HepG2 (cell line): ENCODE results near the gene LZTR1. TPM values are rescaled to one million over a fixed set of nuclear protein-coding genes. Genes with fewer than 3 reads are reported as not detected.

Experiments
- CENPT ChIP-seq: sonication (generic); formaldehyde crosslinking; IDR thresholded peaks from 2 replicates; pipeline ENCODE4 v1.8.0; 2022; ENCODE audit warnings: low read depth, mild to moderate bottlenecking, moderate library complexity, missing genetic modification reagents
- FOXK1 ChIP-seq: sonication (generic); formaldehyde crosslinking; IDR thresholded peaks from 2 replicates; pipeline ENCODE4 v1.4.0; 2020; ENCODE audit warnings: low read depth, missing genetic modification reagents, borderline replicate concordance
- FOXK2 ChIP-seq: fragments of 450-650 bp; IDR thresholded peaks from 2 replicates; pipeline ENCODE4 v1.6.1; 2016
- GATA4 ChIP-seq: sonication (generic); IDR thresholded peaks from 2 replicates; pipeline ENCODE4 v1.6.1; 2016; ENCODE audit warnings: antibody characterized with exemption, low read depth, borderline replicate concordance
- GTF2F1 ChIP-seq: fragments of 150-350 bp; IDR thresholded peaks from 2 replicates; pipeline ENCODE4 v1.6.1; 2014; ENCODE audit warnings: low read length
- MAFG ChIP-seq: sonication (generic); formaldehyde crosslinking; IDR thresholded peaks from 2 replicates; pipeline ENCODE4 v1.5.1; 2020; ENCODE audit warnings: mild to moderate bottlenecking, missing genetic modification reagents
- SIN3A ChIP-seq: IDR thresholded peaks from 2 replicates; pipeline ENCODE4 v1.6.1; 2011; ENCODE audit warnings: low read depth, mild to moderate bottlenecking, control low read depth, low read length, borderline replicate concordance
- SMAD9 ChIP-seq: sonication (generic); formaldehyde crosslinking; IDR thresholded peaks from 2 replicates; pipeline ENCODE4 v1.5.1; 2020; ENCODE audit warnings: mild to moderate bottlenecking, missing genetic modification reagents
- SNAI1 ChIP-seq: sonication (generic); formaldehyde crosslinking; IDR thresholded peaks from 2 replicates; pipeline ENCODE4 v1.5.0; 2020; ENCODE audit warnings: mild to moderate bottlenecking, missing genetic modification reagents, borderline replicate concordance
- SYNCRIP ChIP-seq: fragments of 200-400 bp; formaldehyde crosslinking; IDR thresholded peaks from 2 replicates; pipeline ENCODE4 v1.6.1; 2018; ENCODE audit warnings: mild to moderate bottlenecking, low read depth, low read length; ENCODE audit not compliant: insufficient read depth
- TEAD3 ChIP-seq: optimal IDR thresholded peaks from 2 replicates; pipeline ENCODE3; 2016; ENCODE audit warnings: borderline replicate concordance
- ZBTB42 ChIP-seq: sonication (generic); formaldehyde crosslinking; IDR thresholded peaks from 2 replicates; pipeline ENCODE4 v1.5.0; 2020; ENCODE audit warnings: mild to moderate bottlenecking, missing genetic modification reagents
- ZFP90 ChIP-seq: sonication (generic); formaldehyde crosslinking; IDR thresholded peaks from 2 replicates; pipeline ENCODE4 v1.8.0; 2022; ENCODE audit warnings: missing genetic modification reagents, mild to moderate bottlenecking, inconsistent platforms, borderline replicate concordance
- ZMYM4 ChIP-seq: sonication (generic); formaldehyde crosslinking; IDR thresholded peaks from 2 replicates; pipeline ENCODE4 v1.8.1; 2023; ENCODE audit warnings: mild to moderate bottlenecking, missing genetic modification reagents
- ZNF329 ChIP-seq: sonication (generic); formaldehyde crosslinking; IDR thresholded peaks from 2 replicates; pipeline ENCODE4 v1.9.0; 2021; ENCODE audit warnings: low read depth, mild to moderate bottlenecking, missing genetic modification reagents
- ZNF670 ChIP-seq: sonication (generic); formaldehyde crosslinking; IDR thresholded peaks from 2 replicates; pipeline ENCODE4 v1.8.0; 2022; ENCODE audit warnings: mild to moderate bottlenecking, missing genetic modification reagents, borderline replicate concordance
- ZNF724P ChIP-seq: sonication (generic); formaldehyde crosslinking; IDR thresholded peaks from 2 replicates; pipeline ENCODE4 v1.8.0; 2022; ENCODE audit warnings: missing genetic modification reagents, borderline replicate concordance
- ZNF749 ChIP-seq: sonication (generic); formaldehyde crosslinking; IDR thresholded peaks from 2 replicates; pipeline ENCODE4 v1.8.0; 2022; ENCODE audit warnings: mild to moderate bottlenecking, missing genetic modification reagents, moderate library complexity, borderline replicate concordance
- ZNF773 ChIP-seq: sonication (generic); formaldehyde crosslinking; IDR thresholded peaks from 2 replicates; pipeline ENCODE4 v1.4.0; 2020; ENCODE audit warnings: missing genetic modification reagents, borderline replicate concordance
- polyA plus RNA-seq, 8 experiments: library from polyadenylated mRNA; depleted of rRNA in 3 of 8; stranded (reverse) in 7 of 8; unstranded in 1 of 8; fragments of >200 nt; fragmentation: Illumina TruSeq in 4 of 8; extraction: Trizol in 4 of 8; gene quantifications; 2 replicates each; pipeline versions ENCODE4 v1.2.1 to v1.2.3, GENCODE V29; 2011 to 2016; ENCODE audit warnings: low read depth in 4 of 8, missing spikeins in 1 of 8, mixed read lengths in 1 of 8; ENCODE audit not compliant: insufficient read depth in 1 of 8
- total RNA-seq, 5 experiments: library from RNA; depleted of rRNA; stranded (reverse); fragments of >200 nt; fragmentation: Illumina TruSeq; extraction: Trizol; gene quantifications; 2 replicates each; pipeline ENCODE4 v1.2.3, GENCODE V29; 2016; ENCODE audit warnings: low read depth in 1 of 5
- TF ChIP-seq, protein P1 (sequence below): sonication (generic); formaldehyde crosslinking; IDR thresholded peaks from 2 replicates; pipeline ENCODE4 v1.4.0; 2020; ENCODE audit warnings: missing genetic modification reagents, borderline replicate concordance
- TF ChIP-seq, protein P2 (sequence below): sonication (generic); formaldehyde crosslinking; IDR thresholded peaks from 2 replicates; pipeline ENCODE4 v1.5.1; 2020; ENCODE audit warnings: missing genetic modification reagents, mild to moderate bottlenecking, borderline replicate concordance
- TF ChIP-seq, protein P3 (sequence below): sonication (generic); formaldehyde crosslinking; IDR thresholded peaks from 2 replicates; pipeline ENCODE4 v1.8.0; 2022; ENCODE audit warnings: low read depth, missing genetic modification reagents

LZTR1 gene
- total and polyA plus RNA-seq, 2 of the 13 experiments (the other 11 are each of a cell fraction or from before 2014, with no cell fraction given): 21.8 to 22.4 TPM

DNA sequence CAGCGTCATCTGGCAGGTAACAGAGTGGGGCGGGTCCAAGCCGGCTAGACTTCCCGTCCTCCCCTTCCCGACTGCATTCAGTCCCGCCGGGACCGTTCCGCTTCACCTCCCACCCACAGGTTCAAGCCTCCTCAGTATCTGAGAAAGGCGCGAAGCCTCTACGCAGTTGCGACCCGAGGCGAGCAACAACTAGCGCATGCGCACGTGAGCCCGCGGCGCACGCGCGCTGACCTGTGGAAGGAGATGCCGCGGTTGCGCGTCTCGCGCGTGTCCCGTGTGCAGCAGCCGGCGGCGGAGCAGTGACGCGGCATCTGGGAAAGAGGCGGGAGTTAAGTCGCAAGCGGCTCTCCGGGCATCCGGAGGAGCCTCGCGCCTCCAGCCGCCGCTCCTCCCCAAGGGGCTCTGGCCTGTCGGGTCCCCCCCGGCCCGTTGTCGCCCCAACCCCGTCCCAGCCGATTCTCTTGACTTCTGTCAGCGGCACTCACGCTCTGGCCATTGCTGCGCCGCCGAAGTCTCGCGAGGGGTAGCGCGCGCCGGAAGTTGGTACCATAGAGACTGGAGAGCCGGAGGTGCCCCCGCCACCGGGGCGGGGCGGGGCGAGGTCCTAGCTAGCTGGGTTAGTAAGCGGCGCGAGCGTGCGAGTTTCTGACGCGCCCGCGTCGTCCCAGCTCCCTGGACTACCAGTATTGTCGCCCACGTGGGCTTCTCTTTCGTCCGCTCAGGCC, 19.7 kb downstream of the LZTR1 start, which contains the start of gene THAP7 (continued):
- TF ChIP-seq, protein P1, sequence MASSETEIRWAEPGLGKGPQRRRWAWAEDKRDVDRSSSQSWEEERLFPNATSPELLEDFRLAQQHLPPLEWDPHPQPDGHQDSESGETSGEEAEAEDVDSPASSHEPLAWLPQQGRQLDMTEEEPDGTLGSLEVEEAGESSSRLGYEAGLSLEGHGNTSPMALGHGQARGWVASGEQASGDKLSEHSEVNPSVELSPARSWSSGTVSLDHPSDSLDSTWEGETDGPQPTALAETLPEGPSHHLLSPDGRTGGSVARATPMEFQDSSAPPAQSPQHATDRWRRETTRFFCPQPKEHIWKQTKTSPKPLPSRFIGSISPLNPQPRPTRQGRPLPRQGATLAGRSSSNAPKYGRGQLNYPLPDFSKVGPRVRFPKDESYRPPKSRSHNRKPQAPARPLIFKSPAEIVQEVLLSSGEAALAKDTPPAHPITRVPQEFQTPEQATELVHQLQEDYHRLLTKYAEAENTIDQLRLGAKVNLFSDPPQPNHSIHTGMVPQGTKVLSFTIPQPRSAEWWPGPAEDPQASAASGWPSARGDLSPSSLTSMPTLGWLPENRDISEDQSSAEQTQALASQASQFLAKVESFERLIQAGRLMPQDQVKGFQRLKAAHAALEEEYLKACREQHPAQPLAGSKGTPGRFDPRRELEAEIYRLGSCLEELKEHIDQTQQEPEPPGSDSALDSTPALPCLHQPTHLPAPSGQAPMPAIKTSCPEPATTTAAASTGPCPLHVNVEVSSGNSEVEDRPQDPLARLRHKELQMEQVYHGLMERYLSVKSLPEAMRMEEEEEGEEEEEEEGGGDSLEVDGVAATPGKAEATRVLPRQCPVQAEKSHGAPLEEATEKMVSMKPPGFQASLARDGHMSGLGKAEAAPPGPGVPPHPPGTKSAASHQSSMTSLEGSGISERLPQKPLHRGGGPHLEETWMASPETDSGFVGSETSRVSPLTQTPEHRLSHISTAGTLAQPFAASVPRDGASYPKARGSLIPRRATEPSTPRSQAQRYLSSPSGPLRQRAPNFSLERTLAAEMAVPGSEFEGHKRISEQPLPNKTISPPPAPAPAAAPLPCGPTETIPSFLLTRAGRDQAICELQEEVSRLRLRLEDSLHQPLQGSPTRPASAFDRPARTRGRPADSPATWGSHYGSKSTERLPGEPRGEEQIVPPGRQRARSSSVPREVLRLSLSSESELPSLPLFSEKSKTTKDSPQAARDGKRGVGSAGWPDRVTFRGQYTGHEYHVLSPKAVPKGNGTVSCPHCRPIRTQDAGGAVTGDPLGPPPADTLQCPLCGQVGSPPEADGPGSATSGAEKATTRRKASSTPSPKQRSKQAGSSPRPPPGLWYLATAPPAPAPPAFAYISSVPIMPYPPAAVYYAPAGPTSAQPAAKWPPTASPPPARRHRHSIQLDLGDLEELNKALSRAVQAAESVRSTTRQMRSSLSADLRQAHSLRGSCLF (CRISPR knock-in tag): no peak; the same call in 1 of the 2 replicates
- TF ChIP-seq SYNCRIP (no peak), ZBTB42 (CRISPR knock-in tag) (no peak; the same call in 1 of the 2 replicates), ZNF724P (CRISPR knock-in tag) (peak; percentile 84; the same call in 1 of the 2 replicates), SNAI1 (CRISPR knock-in tag) (peak; percentile 95), GTF2F1 (no peak), ZFP90 (no peak; the same call in 1 of the 2 replicates), MAFG (CRISPR knock-in tag) (0 out of 2 replicates have a peak, but pooled peaks have one; percentile 6), ZNF773 (CRISPR knock-in tag) (0 out of 2 replicates have a peak, but pooled peaks have one; percentile 13), ZNF749 (CRISPR knock-in tag) (peak; percentile 96), SMAD9 (CRISPR knock-in tag) (peak; percentile 75), SIN3A (peak; percentile 88; the same call in 1 of the 2 replicates), ZNF329 (CRISPR knock-in tag) (peak; percentile 70), FOXK2 (no peak), FOXK1 (CRISPR knock-in tag) (peak; percentile 63; the same call in 1 of the 2 replicates), CENPT (peak; percentile 33; the same call in 1 of the 2 replicates), ZNF670 (CRISPR knock-in tag) (no peak), TEAD3 (peak; percentile 76), GATA4 (0 out of 2 replicates have a peak, but pooled peaks have one; percentile 23), ZMYM4 (CRISPR knock-in tag) (peak; percentile 66)
- TF ChIP-seq, protein P2, sequence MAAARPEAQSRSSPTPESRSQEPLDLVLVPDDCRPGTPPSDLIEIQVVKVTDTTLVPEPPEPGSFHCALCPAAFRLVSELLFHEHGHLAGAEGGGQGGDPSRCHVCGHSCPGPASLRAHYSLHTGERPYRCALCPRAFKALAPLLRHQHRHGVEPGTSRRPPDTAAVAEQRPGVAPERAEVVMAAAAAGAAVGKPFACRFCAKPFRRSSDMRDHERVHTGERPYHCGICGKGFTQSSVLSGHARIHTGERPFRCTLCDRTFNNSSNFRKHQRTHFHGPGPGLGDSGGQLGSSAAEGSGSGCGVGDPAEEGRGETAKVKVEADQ: peak; percentile 60; the same call in 1 of the 2 replicates
- TF ChIP-seq, protein P3, sequence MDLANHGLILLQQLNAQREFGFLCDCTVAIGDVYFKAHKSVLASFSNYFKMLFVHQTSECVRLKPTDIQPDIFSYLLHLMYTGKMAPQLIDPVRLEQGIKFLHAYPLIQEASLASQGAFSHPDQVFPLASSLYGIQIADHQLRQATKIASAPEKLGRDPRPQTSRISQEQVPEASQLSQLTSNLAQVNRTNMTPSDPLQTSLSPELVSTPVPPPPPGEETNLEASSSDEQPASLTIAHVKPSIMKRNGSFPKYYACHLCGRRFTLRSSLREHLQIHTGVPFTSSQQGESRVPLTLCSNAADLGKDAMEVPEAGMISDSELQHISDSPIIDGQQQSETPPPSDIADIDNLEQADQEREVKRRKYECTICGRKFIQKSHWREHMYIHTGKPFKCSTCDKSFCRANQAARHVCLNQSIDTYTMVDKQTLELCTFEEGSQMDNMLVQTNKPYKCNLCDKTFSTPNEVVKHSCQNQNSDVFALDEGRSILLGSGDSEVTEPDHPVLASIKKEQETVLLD (CRISPR knock-in tag): peak; percentile 66
